ENCODE data around the gene NDUFB6. TPM values are rescaled to one million over a fixed set of nuclear protein-coding genes. Genes with fewer than 3 reads are reported as not detected.
"Not testable (repeated sequence)": the region's sequence is repeated elsewhere in the genome, so short reads cannot be mapped to it uniquely, and the experiment has no call there.

Gene NDUFB6
- polyA plus RNA-seq, 2 donors = 26.2 to 37.4 TPM

- H3K9me3 ChIP-seq (ENCODE audit: control insufficient read depth in 2 of 2, insufficient read depth in 1 of 2, low read depth in 1 of 2, low read length in 1 of 2) = no peaks in the 10 kb centered on the region
- H3K36me3 ChIP-seq (ENCODE audit: control insufficient read depth in 2 of 2, insufficient read depth in 2 of 2, low read length in 1 of 2) = no peaks in the 10 kb centered on the region
- peak within 1 kb of the TSS; percentile 69 to 95 for H3K27ac ChIP-seq (ENCODE audit: low read depth in 2 of 2, low read length in 1 of 2)
- WGBS, 2 donors = 0 to 1% methylated on average over 37 of the region's 37 CpGs
- peak within 1 kb of the TSS; percentile 59 to 92 for H3K4me3 ChIP-seq (ENCODE audit: low read depth in 1 of 2, low read length in 2 of 2)
- no peaks in the 10 kb centered on the region for H3K27me3 ChIP-seq (ENCODE audit: control insufficient read depth in 1 of 2, insufficient read depth in 2 of 2, low read length in 2 of 2)
- H3K4me1 ChIP-seq (ENCODE audit: control insufficient read depth in 2 of 2, insufficient read depth in 2 of 2, low read length in 1 of 2) = peaks cover 0 to 3% of the 10 kb centered on the region in 2 donors
Observed at GRCh38 chr9:32526041-32526706, 46.8 kb downstream of the NDUFB6 start, which contains the start of gene RIGI. TSS of gene RIGI (minus strand) at chr9:32526196. CDS start at chr9:32526166, 30 bp downstream.

GRCh38 chr9:32525709-32526030 lies 47.3 kb downstream of the NDUFB6 start:
- WGBS, 2 donors = 0% methylated on average over 4 of the region's 4 CpGs
- H3K9me3 ChIP-seq (ENCODE audit: control insufficient read depth in 2 of 2, insufficient read depth in 1 of 2, low read depth in 1 of 2, low read length in 1 of 2) = no peaks in the 10 kb centered on the region
- H3K27ac ChIP-seq (ENCODE audit: low read depth in 2 of 2, low read length in 1 of 2) = peak overlapping the region; percentile 69 to 95

GRCh38 chr9:32524892-32525708 lies 47.9 kb downstream of the NDUFB6 start:
- 16 to 25% methylated on average over 22 of the region's 22 CpGs for WGBS, 2 donors

More at GRCh38 chr9:32525709-32526030, 47.3 kb downstream of the NDUFB6 start:
- Histone ChIP-seq H3K36me3 (ENCODE audit: control insufficient read depth in 2 of 2, insufficient read depth in 2 of 2, low read length in 1 of 2) (no peaks in the 10 kb centered on the region), H3K4me3 (ENCODE audit: low read depth in 1 of 2, low read length in 2 of 2) (peak overlapping the region; percentile 59 to 92), H3K27me3 (ENCODE audit: control insufficient read depth in 1 of 2, insufficient read depth in 2 of 2, low read length in 2 of 2) (no peaks in the 10 kb centered on the region), H3K4me1 (ENCODE audit: control insufficient read depth in 2 of 2, insufficient read depth in 2 of 2, low read length in 1 of 2) (peaks cover 0 to 3% of the 10 kb centered on the region in 2 donors)

GRCh38 chr9:32524558-32524891 lies 48.4 kb downstream of the NDUFB6 start:
- H3K4me3 ChIP-seq (ENCODE audit: low read depth in 1 of 2, low read length in 2 of 2) = peak overlapping the region in 1 of 2 donors; percentile 92
- not testable (repeated sequence) for H3K9me3 ChIP-seq (ENCODE audit: control insufficient read depth in 2 of 2, insufficient read depth in 1 of 2, low read depth in 1 of 2, low read length in 1 of 2); H3K4me1 ChIP-seq (ENCODE audit: control insufficient read depth in 2 of 2, insufficient read depth in 2 of 2, low read length in 1 of 2); H3K27me3 ChIP-seq (ENCODE audit: control insufficient read depth in 1 of 2, insufficient read depth in 2 of 2, low read length in 2 of 2); H3K36me3 ChIP-seq (ENCODE audit: control insufficient read depth in 2 of 2, insufficient read depth in 2 of 2, low read length in 1 of 2)
- H3K27ac ChIP-seq (ENCODE audit: low read depth in 2 of 2, low read length in 1 of 2) = peak overlapping the region; percentile 20 to 69
- WGBS, 2 donors = 80 to 83% methylated on average over 11 of the region's 11 CpGs

More at GRCh38 chr9:32524892-32525708, 47.9 kb downstream of the NDUFB6 start:
- Histone ChIP-seq H3K4me1 (ENCODE audit: control insufficient read depth in 2 of 2, insufficient read depth in 2 of 2, low read length in 1 of 2) (peaks cover 0 to 3% of the 10 kb centered on the region in 2 donors), H3K4me3 (ENCODE audit: low read depth in 1 of 2, low read length in 2 of 2) (peak overlapping the region; percentile 59 to 92), H3K9me3 (ENCODE audit: control insufficient read depth in 2 of 2, insufficient read depth in 1 of 2, low read depth in 1 of 2, low read length in 1 of 2) (no peaks in the 10 kb centered on the region), H3K36me3 (ENCODE audit: control insufficient read depth in 2 of 2, insufficient read depth in 2 of 2, low read length in 1 of 2) (no peaks in the 10 kb centered on the region), H3K27ac (ENCODE audit: low read depth in 2 of 2, low read length in 1 of 2) (peak overlapping the region; percentile 69 to 95), H3K27me3 (ENCODE audit: control insufficient read depth in 1 of 2, insufficient read depth in 2 of 2, low read length in 2 of 2) (no peaks in the 10 kb centered on the region)

GRCh38 chr9:32523910-32524309 lies 49.0 kb downstream of the NDUFB6 start:
- H3K4me3 ChIP-seq (ENCODE audit: low read depth in 1 of 2, low read length in 2 of 2) = no peak overlapping the region
- no peak overlapping the region for H3K27ac ChIP-seq (ENCODE audit: low read depth in 2 of 2, low read length in 1 of 2)
- no peaks in the 10 kb centered on the region for H3K27me3 ChIP-seq (ENCODE audit: control insufficient read depth in 1 of 2, insufficient read depth in 2 of 2, low read length in 2 of 2)
- no peaks in the 10 kb centered on the region for H3K36me3 ChIP-seq (ENCODE audit: control insufficient read depth in 2 of 2, insufficient read depth in 2 of 2, low read length in 1 of 2)
- WGBS, 2 donors = 45 to 55% methylated on average over 1 of the region's 1 CpG
- H3K9me3 ChIP-seq (ENCODE audit: control insufficient read depth in 2 of 2, insufficient read depth in 1 of 2, low read depth in 1 of 2, low read length in 1 of 2) = no peaks in the 10 kb centered on the region
- H3K4me1 ChIP-seq (ENCODE audit: control insufficient read depth in 2 of 2, insufficient read depth in 2 of 2, low read length in 1 of 2) = peaks cover 0 to 3% of the 10 kb centered on the region in 2 donors

- Histone ChIP-seq H3K36me3 (ENCODE audit: control insufficient read depth in 2 of 2, insufficient read depth in 2 of 2, low read length in 1 of 2) (no peaks in the 10 kb centered on the region), H3K27me3 (ENCODE audit: control insufficient read depth in 1 of 2, insufficient read depth in 2 of 2, low read length in 2 of 2) (no peaks in the 10 kb centered on the region), H3K4me3 (ENCODE audit: low read depth in 1 of 2, low read length in 2 of 2) (no peak overlapping the region), H3K4me1 (ENCODE audit: control insufficient read depth in 2 of 2, insufficient read depth in 2 of 2, low read length in 1 of 2) (peaks cover 0 to 3% of the 10 kb centered on the region in 2 donors), H3K27ac (ENCODE audit: low read depth in 2 of 2, low read length in 1 of 2) (no peak overlapping the region), H3K9me3 (ENCODE audit: control insufficient read depth in 2 of 2, insufficient read depth in 1 of 2, low read depth in 1 of 2, low read length in 1 of 2) (no peaks in the 10 kb centered on the region)
- 94% methylated on average over 1 of the region's 1 CpG for WGBS, 2 donors
Observed at GRCh38 chr9:32518276-32518675, 54.7 kb downstream of the NDUFB6 start.

GRCh38 chr9:32516241-32516640 lies 56.7 kb downstream of the NDUFB6 start:
- no peaks in the 10 kb centered on the region for H3K36me3 ChIP-seq (ENCODE audit: control insufficient read depth in 2 of 2, insufficient read depth in 2 of 2, low read length in 1 of 2)
- no peak overlapping the region for H3K4me3 ChIP-seq (ENCODE audit: low read depth in 1 of 2, low read length in 2 of 2)
- no peaks in the 10 kb centered on the region for H3K27me3 ChIP-seq (ENCODE audit: control insufficient read depth in 1 of 2, insufficient read depth in 2 of 2, low read length in 2 of 2)
- peak overlapping the region; percentile 55 to 81 for H3K27ac ChIP-seq (ENCODE audit: low read depth in 2 of 2, low read length in 1 of 2)
- H3K4me1 ChIP-seq (ENCODE audit: control insufficient read depth in 2 of 2, insufficient read depth in 2 of 2, low read length in 1 of 2) = peaks cover 0 to 3% of the 10 kb centered on the region in 2 donors
- H3K9me3 ChIP-seq (ENCODE audit: control insufficient read depth in 2 of 2, insufficient read depth in 1 of 2, low read depth in 1 of 2, low read length in 1 of 2) = no peaks in the 10 kb centered on the region

- Histone ChIP-seq H3K4me1 (ENCODE audit: control insufficient read depth in 2 of 2, insufficient read depth in 2 of 2, low read length in 1 of 2) (peaks cover 0 to 8% of the 10 kb centered on the region in 2 donors), H3K36me3 (ENCODE audit: control insufficient read depth in 2 of 2, insufficient read depth in 2 of 2, low read length in 1 of 2) (no peaks in the 10 kb centered on the region), H3K27ac (ENCODE audit: low read depth in 2 of 2, low read length in 1 of 2) (no peak overlapping the region), H3K4me3 (ENCODE audit: low read depth in 1 of 2, low read length in 2 of 2) (no peak overlapping the region), H3K9me3 (ENCODE audit: control insufficient read depth in 2 of 2, insufficient read depth in 1 of 2, low read depth in 1 of 2, low read length in 1 of 2) (no peaks in the 10 kb centered on the region), H3K27me3 (ENCODE audit: control insufficient read depth in 1 of 2, insufficient read depth in 2 of 2, low read length in 2 of 2) (no peaks in the 10 kb centered on the region)
- 95 to 98% methylated on average over 1 of the region's 1 CpG for WGBS, 2 donors
Observed at GRCh38 chr9:32508728-32509127, 64.2 kb downstream of the NDUFB6 start.

- Histone ChIP-seq H3K4me1 (ENCODE audit: control insufficient read depth in 2 of 2, insufficient read depth in 2 of 2, low read length in 1 of 2) (peaks cover 0 to 2% of the 10 kb centered on the region in 2 donors), H3K27me3 (ENCODE audit: control insufficient read depth in 1 of 2, insufficient read depth in 2 of 2, low read length in 2 of 2) (no peaks in the 10 kb centered on the region), H3K9me3 (ENCODE audit: control insufficient read depth in 2 of 2, insufficient read depth in 1 of 2, low read depth in 1 of 2, low read length in 1 of 2) (no peaks in the 10 kb centered on the region), H3K36me3 (ENCODE audit: control insufficient read depth in 2 of 2, insufficient read depth in 2 of 2, low read length in 1 of 2) (no peaks in the 10 kb centered on the region), H3K4me3 (ENCODE audit: low read depth in 1 of 2, low read length in 2 of 2) (no peak overlapping the region), H3K27ac (ENCODE audit: low read depth in 2 of 2, low read length in 1 of 2) (peak overlapping the region; percentile 49 to 67)
- WGBS, 2 donors = 90 to 92% methylated on average over 3 of the region's 3 CpGs
Observed at GRCh38 chr9:32503008-32503407, 70.0 kb downstream of the NDUFB6 start.
